HEK293T (cell line): ENCODE data around the gene HGF.

Source experiments
- CTCF ChIA-PET: fragments of 350-600 bp; formaldehyde crosslinking; extraction: SDS; loops from one replicate; lab custom pipeline; 2021; ENCODE audit warnings: antibody characterized with exemption, inconsistent platforms; lab: Yijun Ruan, JAX
- POLR2A ChIA-PET: fragments of 350-600 bp; formaldehyde crosslinking; extraction: SDS; loops from one replicate; lab custom pipeline; 2020; ENCODE audit warnings: antibody characterized with exemption, inconsistent platforms; lab: Yijun Ruan, JAX
- DNase-seq: peaks from one replicate; pipeline ENCODE4 v3.0.0; 2012; ENCODE audit warnings: mixed read lengths; ENCODE audit errors: extremely low spot score
- ARNT ChIP-seq: fragments of 450-650 bp; IDR thresholded peaks from 2 replicates; pipeline ENCODE4 v1.6.1; 2017; ENCODE audit warnings: mild to moderate bottlenecking
- BHLHE40 ChIP-seq: fragments of 450-650 bp; IDR thresholded peaks from 2 replicates; pipeline ENCODE4 v1.6.1; 2016; ENCODE audit warnings: mild to moderate bottlenecking, moderate library complexity, borderline replicate concordance
- CTBP1 ChIP-seq: fragments of 450-650 bp; IDR thresholded peaks from 2 replicates; pipeline ENCODE4 v1.6.1; 2016; ENCODE audit warnings: borderline replicate concordance
- ELF4 ChIP-seq: fragments of 450-650 bp; IDR thresholded peaks from 2 replicates; pipeline ENCODE4 v1.6.1; 2017; ENCODE audit warnings: antibody characterized with exemption
- FOXA1 ChIP-seq: fragments of 450-650 bp; IDR thresholded peaks from 2 replicates; pipeline ENCODE4 v1.6.1; 2016; ENCODE audit warnings: mild to moderate bottlenecking
- FOXK2 ChIP-seq: fragments of 450-650 bp; IDR thresholded peaks from 2 replicates; pipeline ENCODE4 v1.6.1; 2016; ENCODE audit warnings: mild to moderate bottlenecking
- FOXM1 ChIP-seq: fragments of 450-650 bp; IDR thresholded peaks from 2 replicates; pipeline ENCODE4 v1.6.1; 2017; ENCODE audit warnings: mild to moderate bottlenecking, borderline replicate concordance
- HDGF ChIP-seq: fragments of 450-650 bp; IDR thresholded peaks from 2 replicates; pipeline ENCODE4 v1.6.1; 2017; ENCODE audit warnings: antibody characterized with exemption, borderline replicate concordance
- L3MBTL2 ChIP-seq: fragments of 450-650 bp; conservative IDR thresholded peaks from 2 replicates; pipeline ENCODE4 v1.6.1; 2016; ENCODE audit warnings: mild to moderate bottlenecking
- LEF1 ChIP-seq: fragments of 450-650 bp; IDR thresholded peaks from 2 replicates; pipeline ENCODE4 v1.6.1; 2017; ENCODE audit warnings: mild to moderate bottlenecking, borderline replicate concordance
- NFRKB ChIP-seq: fragments of 450-650 bp; IDR thresholded peaks from 2 replicates; pipeline ENCODE4 v1.6.1; 2016; ENCODE audit warnings: mild to moderate bottlenecking, moderate library complexity
- SP1 ChIP-seq: fragments of 450-650 bp; IDR thresholded peaks from 2 replicates; pipeline ENCODE4 v1.6.1; 2017
- SUZ12 ChIP-seq: fragments of 450-650 bp; IDR thresholded peaks from 2 replicates; pipeline ENCODE4 v1.6.1; 2016; ENCODE audit warnings: mild to moderate bottlenecking
- TARDBP ChIP-seq: fragments of 450-650 bp; IDR thresholded peaks from 2 replicates; pipeline ENCODE4 v1.6.1; 2016
- ZNF384 ChIP-seq: fragments of 450-650 bp; IDR thresholded peaks from 2 replicates; pipeline ENCODE4 v1.6.1; 2016
- TF ChIP-seq, protein P1 (sequence below): fragments of 450-650 bp; IDR thresholded peaks from 2 replicates; pipeline ENCODE4 v1.6.1; 2016

The HGF gene

DNA sequence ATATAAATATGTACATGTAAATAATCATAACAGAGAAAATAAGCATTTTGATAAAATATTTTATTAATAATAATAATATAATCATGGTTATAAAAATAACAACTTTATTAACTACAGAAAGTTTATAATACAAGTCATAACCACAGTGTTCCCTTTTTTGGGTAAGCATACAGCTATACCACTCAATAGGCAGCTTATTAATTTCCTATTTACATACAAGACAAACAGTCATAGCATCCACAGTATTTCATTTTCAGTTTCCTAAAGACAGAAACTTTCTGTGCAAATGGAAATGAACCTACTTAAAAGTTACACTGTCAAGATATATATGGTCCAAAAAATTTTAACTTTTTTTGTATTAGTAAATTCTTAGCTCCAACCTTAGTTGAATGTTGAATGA is 70.9 kb downstream of the HGF start:
- ChIA-PET CTCF (no interaction called here), POLR2A (no interaction called here)
- DNase-seq = no peak
- TF ChIP-seq TARDBP = no peak
- TF ChIP-seq FOXM1 = no peak
- TF ChIP-seq, protein P1, sequence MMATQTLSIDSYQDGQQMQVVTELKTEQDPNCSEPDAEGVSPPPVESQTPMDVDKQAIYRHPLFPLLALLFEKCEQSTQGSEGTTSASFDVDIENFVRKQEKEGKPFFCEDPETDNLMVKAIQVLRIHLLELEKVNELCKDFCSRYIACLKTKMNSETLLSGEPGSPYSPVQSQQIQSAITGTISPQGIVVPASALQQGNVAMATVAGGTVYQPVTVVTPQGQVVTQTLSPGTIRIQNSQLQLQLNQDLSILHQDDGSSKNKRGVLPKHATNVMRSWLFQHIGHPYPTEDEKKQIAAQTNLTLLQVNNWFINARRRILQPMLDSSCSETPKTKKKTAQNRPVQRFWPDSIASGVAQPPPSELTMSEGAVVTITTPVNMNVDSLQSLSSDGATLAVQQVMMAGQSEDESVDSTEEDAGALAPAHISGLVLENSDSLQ = no peak
- no peak for TF ChIP-seq ELF4
- TF ChIP-seq ZNF384 = no peak
- no peak for TF ChIP-seq SUZ12
- no peak for TF ChIP-seq FOXK2
- no peak for TF ChIP-seq L3MBTL2

DNA sequence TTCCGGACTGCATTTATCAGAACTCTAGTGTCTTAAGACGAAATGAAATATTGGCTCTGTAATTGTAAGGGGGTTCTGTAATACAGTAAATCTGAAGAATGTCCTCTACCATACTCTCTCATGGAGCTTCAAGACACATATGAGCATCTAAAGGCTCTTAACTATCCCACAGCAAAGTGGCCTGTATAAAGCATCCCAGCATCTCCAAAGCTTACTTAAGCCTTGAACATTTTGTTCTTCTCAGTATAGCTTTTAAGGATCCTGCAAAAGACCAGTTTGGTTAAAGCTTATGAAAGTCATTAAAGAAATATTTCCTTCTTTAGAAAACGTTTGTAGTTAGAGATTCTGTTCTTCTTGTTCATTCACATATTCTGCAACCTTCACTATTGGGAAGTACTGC is 75.1 kb downstream of the HGF start:
- POLR2A ChIA-PET = no interaction called here
- DNase-seq = no peak
- TF ChIP-seq BHLHE40 (no peak), FOXK2 (no peak), CTBP1 (no peak), ZNF384 (no peak), HDGF (no peak), L3MBTL2 (no peak), SUZ12 (no peak), SP1 (no peak), TARDBP (no peak), NFRKB (no peak), FOXM1 (no peak), ELF4 (no peak), LEF1 (no peak), ARNT (no peak), FOXA1 (no peak)
- TF ChIP-seq, protein P1 = no peak
- CTCF ChIA-PET = no interaction called here

DNA sequence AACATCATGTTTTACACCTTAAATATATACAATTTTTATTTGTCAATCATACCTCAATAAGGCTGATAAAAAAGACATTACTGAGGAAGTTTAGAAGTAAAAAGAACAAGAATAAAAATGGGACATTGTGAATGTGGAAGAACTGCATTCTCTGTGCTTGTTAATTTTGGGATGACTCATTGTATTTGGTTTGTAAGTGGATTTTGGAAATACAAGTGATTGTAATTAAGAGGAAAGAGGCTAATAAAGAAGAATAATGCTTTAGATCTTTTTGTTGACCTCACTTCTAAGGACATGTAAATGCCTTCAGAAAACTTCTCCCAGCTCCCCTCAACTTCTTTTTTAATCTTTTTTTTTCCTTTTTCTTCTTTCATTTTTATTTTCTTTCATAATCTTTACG is 76.0 kb downstream of the HGF start:
- DNase-seq = no peak
- ChIA-PET POLR2A (no interaction called here), CTCF (no interaction called here)
- no peak for TF ChIP-seq TARDBP
- no peak for TF ChIP-seq NFRKB
- no peak for TF ChIP-seq LEF1
- TF ChIP-seq ARNT = no peak
- TF ChIP-seq FOXK2 = no peak
- TF ChIP-seq, protein P1 = no peak
- TF ChIP-seq ELF4 = no peak
- no peak for TF ChIP-seq BHLHE40
- no peak for TF ChIP-seq SP1
- no peak for TF ChIP-seq FOXM1
- TF ChIP-seq ZNF384 = no peak
- TF ChIP-seq SUZ12 = no peak
- no peak for TF ChIP-seq HDGF
- TF ChIP-seq CTBP1 = no peak

DNA sequence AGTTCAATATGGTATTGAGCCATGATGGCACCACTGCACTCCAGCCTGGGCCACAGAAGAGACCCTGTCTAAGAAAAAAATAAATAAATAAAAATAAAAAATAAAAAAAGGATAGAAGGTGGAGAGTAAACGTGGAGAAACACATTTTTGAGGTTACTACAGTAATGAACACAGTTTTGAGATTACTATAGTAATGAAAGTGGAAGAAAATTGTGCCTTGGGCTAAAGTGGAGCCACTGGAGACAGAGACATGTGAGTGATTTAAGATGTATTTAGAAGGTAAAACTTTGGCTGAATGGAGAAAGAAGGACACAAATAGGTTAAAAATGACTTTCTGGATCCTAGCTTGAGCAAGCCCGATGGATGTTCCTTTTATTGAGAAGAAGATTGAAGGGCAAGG is 76.8 kb downstream of the HGF start:
- CTCF ChIA-PET = interaction anchor here (0.9 kb wide), 1 partner anchor 24 kb away, joined by 3 read pairs; no protein-coding TSS in a partner anchor
- no peak for DNase-seq
- POLR2A ChIA-PET = no interaction called here
- TF ChIP-seq LEF1 = no peak
- TF ChIP-seq SUZ12 = no peak
- no peak for TF ChIP-seq FOXA1
- no peak for TF ChIP-seq TARDBP
- no peak for TF ChIP-seq BHLHE40
- no peak for TF ChIP-seq FOXM1
- no peak for TF ChIP-seq ELF4
- TF ChIP-seq SP1 = no peak
- TF ChIP-seq NFRKB = no peak
- TF ChIP-seq HDGF = no peak
- no peak for TF ChIP-seq L3MBTL2
- TF ChIP-seq FOXK2 = no peak
- no peak for TF ChIP-seq ARNT

DNA sequence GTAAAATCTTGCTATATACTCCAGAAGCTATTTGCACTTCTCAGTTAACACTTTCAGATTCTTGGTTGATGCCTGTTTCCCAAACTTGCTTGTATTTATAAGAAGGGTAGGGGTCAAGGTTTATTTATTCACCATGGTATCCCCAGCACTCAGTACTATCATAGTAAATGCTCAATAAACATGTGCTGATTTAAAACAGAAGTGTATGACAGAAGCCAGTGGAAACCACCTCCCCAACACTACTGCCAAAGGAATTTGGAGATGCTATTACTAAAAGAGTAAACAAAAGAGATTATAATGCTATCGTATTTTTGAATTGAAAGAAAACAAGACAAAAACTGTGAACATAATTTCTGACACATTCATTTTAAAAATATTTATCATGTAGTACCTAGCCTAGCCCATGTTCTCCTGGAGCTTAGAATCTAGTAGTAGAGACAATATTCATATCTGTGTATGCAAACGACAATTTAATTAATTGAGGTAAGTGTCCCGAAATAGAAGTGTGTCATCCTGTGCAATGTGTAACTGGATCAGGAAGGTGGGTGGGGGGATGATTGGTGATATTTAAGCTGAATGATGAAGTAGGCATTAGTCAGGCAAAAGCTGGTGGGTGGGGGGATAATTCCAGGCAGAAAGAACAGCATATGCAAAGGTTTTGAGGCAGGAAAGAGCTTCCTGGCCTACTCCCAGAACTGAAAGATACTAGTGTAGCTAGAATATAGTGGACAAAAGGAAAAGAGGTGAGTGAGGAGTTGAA is 77.5 kb downstream of the HGF start:
- ChIA-PET POLR2A (no interaction called here), CTCF (interaction anchor here (0.9 kb wide), 1 partner anchor 24 kb away, joined by 3 read pairs; no protein-coding TSS in a partner anchor)

DNA sequence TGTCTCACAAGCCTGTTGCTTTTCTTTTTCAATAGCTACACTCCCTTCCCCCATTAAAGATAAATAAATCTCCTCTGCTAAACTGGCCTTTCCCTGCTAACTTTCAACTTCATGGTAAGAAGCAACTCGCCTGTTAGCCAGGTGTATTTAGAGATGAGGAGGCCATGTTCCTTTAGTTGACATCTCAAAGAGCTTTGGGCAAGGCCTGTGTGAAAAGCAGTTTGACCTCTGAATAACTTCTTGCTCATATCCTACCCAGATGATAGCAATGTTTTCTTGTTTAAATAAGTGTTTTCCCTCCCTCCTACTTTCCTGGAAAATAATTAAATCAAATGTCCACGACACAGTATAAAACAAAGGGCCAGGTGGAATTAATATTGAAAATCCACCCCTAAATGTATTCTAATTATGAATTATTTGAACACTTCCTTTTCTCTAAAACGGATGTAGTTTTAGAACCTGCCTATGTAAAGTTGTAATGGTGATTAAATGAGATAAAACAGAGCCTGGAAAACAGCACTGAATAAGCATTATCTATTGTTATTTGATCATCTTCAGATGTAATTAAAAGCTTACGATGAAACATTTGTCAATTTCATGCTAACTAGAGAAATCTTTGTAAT is 78.5 kb downstream of the HGF start:
- no peak for TF ChIP-seq L3MBTL2
- TF ChIP-seq, protein P1 = no peak
- no peak for TF ChIP-seq FOXA1
- no peak for TF ChIP-seq FOXK2
- TF ChIP-seq ELF4 = no peak
- no peak for TF ChIP-seq SP1
- no peak for TF ChIP-seq NFRKB
- TF ChIP-seq CTBP1 = no peak
- TF ChIP-seq TARDBP = no peak
- no peak for TF ChIP-seq ZNF384
- no peak for TF ChIP-seq BHLHE40
- TF ChIP-seq SUZ12 = no peak
- no peak for TF ChIP-seq HDGF
- no peak for TF ChIP-seq ARNT
- POLR2A ChIA-PET = no interaction called here

More for the DNA sequence above, 77.5 kb downstream of the HGF start:
- DNase-seq = no peak
- TF ChIP-seq HDGF (no peak), CTBP1 (no peak)

More for the DNA sequence above, 78.5 kb downstream of the HGF start:
- DNase-seq = no peak
- CTCF ChIA-PET = no interaction called here
